ENCODE data around the gene BPTF.
"Not testable (repeated sequence)": the region's sequence is repeated elsewhere in the genome, so short reads cannot be mapped to it uniquely, and the experiment has no call there.

Gene BPTF

GRCh38 chr17:67976306-67976705 is 151.0 kb downstream of the BPTF start:
- not testable (repeated sequence) for H3K79me1 ChIP-seq (ENCODE audit: low read depth, low read length); H4K91ac ChIP-seq (ENCODE audit: low read depth, low read length, poor library complexity); H2BK120ac ChIP-seq (ENCODE audit: low read depth, low read length); H3K18ac ChIP-seq (ENCODE audit: low read length); H3K27me3 ChIP-seq (ENCODE audit: control insufficient read depth in 3 of 3, insufficient read depth in 3 of 3, low read depth in 1 of 3, low read length in 3 of 3); DNase-seq (ENCODE audit: low spot score); H4K8ac ChIP-seq (ENCODE audit: low read depth, low read length); H2BK5ac ChIP-seq (ENCODE audit: low read length); H3K9ac ChIP-seq (ENCODE audit: low read depth, low read length, poor library complexity); H3K23ac ChIP-seq (ENCODE audit: low read depth, low read length, poor library complexity); H2AFZ ChIP-seq (ENCODE audit: low read length); H3K14ac ChIP-seq (ENCODE audit: low read length); H3K9me3 ChIP-seq (replicated peaks in 1 of 2; ENCODE audit: control insufficient read depth in 2 of 2, insufficient read depth in 1 of 2, low read depth in 1 of 2, low read length in 2 of 2); H2BK15ac ChIP-seq (ENCODE audit: low read length); H3K27ac ChIP-seq (replicated peaks; ENCODE audit: low read length); H3K4ac ChIP-seq (ENCODE audit: low read length); H2AK5ac ChIP-seq (ENCODE audit: low read depth, low read length); H3K4me2 ChIP-seq (ENCODE audit: insufficient read depth, low read length, poor library complexity, severe bottlenecking); H3K4me1 ChIP-seq (ENCODE audit: control insufficient read depth in 2 of 2, insufficient read depth in 1 of 2, low read depth in 1 of 2, low read length in 2 of 2); H3K4me3 ChIP-seq (ENCODE audit: low read length in 2 of 2); H2BK12ac ChIP-seq (ENCODE audit: low read length)
- WGBS, 2 donors (ENCODE audit: extremely low coverage in 2 of 2, insufficient read length in 2 of 2, insufficient replicate concordance in 1 of 2) = no CpG with 5 or more reads among the region's 6 CpGs
- peaks cover 2 to 82% of the 10 kb centered on the region in 2 donors for H3K36me3 ChIP-seq (replicated peaks in 1 of 2; ENCODE audit: control insufficient read depth in 2 of 2, insufficient read depth in 2 of 2, low read length in 2 of 2)

- Histone ChIP-seq H2AK5ac (ENCODE audit: low read depth, low read length) (no peak overlapping the region), H2BK5ac (ENCODE audit: low read length) (no peak overlapping the region), H2BK120ac (ENCODE audit: low read depth, low read length) (no peak overlapping the region), H3K4me2 (ENCODE audit: insufficient read depth, low read length, poor library complexity, severe bottlenecking) (no peak overlapping the region), H3K9me3 (replicated peaks in 1 of 2; ENCODE audit: control insufficient read depth in 2 of 2, insufficient read depth in 1 of 2, low read depth in 1 of 2, low read length in 2 of 2) (no peaks in the 10 kb centered on the region), H3K27me3 (ENCODE audit: control insufficient read depth in 3 of 3, insufficient read depth in 3 of 3, low read depth in 1 of 3, low read length in 3 of 3) (no peaks in the 10 kb centered on the region), H3K14ac (ENCODE audit: low read length) (no peak overlapping the region), H3K27ac (replicated peaks; ENCODE audit: low read length) (no peak overlapping the region), H3K9ac (ENCODE audit: low read depth, low read length, poor library complexity) (no peak overlapping the region), H2BK12ac (ENCODE audit: low read length) (no peak overlapping the region), H4K8ac (ENCODE audit: low read depth, low read length) (no peak overlapping the region), H3K36me3 (replicated peaks in 1 of 2; ENCODE audit: control insufficient read depth in 2 of 2, insufficient read depth in 2 of 2, low read length in 2 of 2) (peaks cover 2 to 65% of the 10 kb centered on the region in 2 donors), H4K91ac (ENCODE audit: low read depth, low read length, poor library complexity) (no peak overlapping the region), H3K79me1 (ENCODE audit: low read depth, low read length) (peaks cover 1% of the 10 kb centered on the region), H3K18ac (ENCODE audit: low read length) (no peak overlapping the region), H3K4me3 (ENCODE audit: low read length in 2 of 2) (no peak overlapping the region), H2AFZ (ENCODE audit: low read length) (no peak overlapping the region), H3K4me1 (ENCODE audit: control insufficient read depth in 2 of 2, insufficient read depth in 1 of 2, low read depth in 1 of 2, low read length in 2 of 2) (no peaks in the 10 kb centered on the region), H3K4ac (ENCODE audit: low read length) (no peak overlapping the region), H3K23ac (ENCODE audit: low read depth, low read length, poor library complexity) (no peak overlapping the region), H2BK15ac (ENCODE audit: low read length) (no peak overlapping the region)
- DNase-seq (ENCODE audit: low spot score) = no peak
- no CpG with 5 or more reads among the region's 2 CpGs for WGBS, 2 donors (ENCODE audit: extremely low coverage in 2 of 2, insufficient read length in 2 of 2, insufficient replicate concordance in 1 of 2)
Observed at GRCh38 chr17:67980456-67980855, 155.2 kb downstream of the BPTF start.

- not testable (repeated sequence) for H2BK12ac ChIP-seq (ENCODE audit: low read length); H2BK5ac ChIP-seq (ENCODE audit: low read length); H3K9ac ChIP-seq (ENCODE audit: low read depth, low read length, poor library complexity); H3K27me3 ChIP-seq (ENCODE audit: control insufficient read depth in 3 of 3, insufficient read depth in 3 of 3, low read depth in 1 of 3, low read length in 3 of 3); H3K23ac ChIP-seq (ENCODE audit: low read depth, low read length, poor library complexity); H3K79me1 ChIP-seq (ENCODE audit: low read depth, low read length); H3K14ac ChIP-seq (ENCODE audit: low read length); H3K27ac ChIP-seq (replicated peaks; ENCODE audit: low read length); H3K4me3 ChIP-seq (ENCODE audit: low read length in 2 of 2); H4K91ac ChIP-seq (ENCODE audit: low read depth, low read length, poor library complexity); H2BK120ac ChIP-seq (ENCODE audit: low read depth, low read length); H2AK5ac ChIP-seq (ENCODE audit: low read depth, low read length); H3K4me2 ChIP-seq (ENCODE audit: insufficient read depth, low read length, poor library complexity, severe bottlenecking); H3K18ac ChIP-seq (ENCODE audit: low read length); H4K8ac ChIP-seq (ENCODE audit: low read depth, low read length); H3K9me3 ChIP-seq (replicated peaks in 1 of 2; ENCODE audit: control insufficient read depth in 2 of 2, insufficient read depth in 1 of 2, low read depth in 1 of 2, low read length in 2 of 2); H3K4me1 ChIP-seq (ENCODE audit: control insufficient read depth in 2 of 2, insufficient read depth in 1 of 2, low read depth in 1 of 2, low read length in 2 of 2); DNase-seq (ENCODE audit: low spot score); H2BK15ac ChIP-seq (ENCODE audit: low read length); H3K4ac ChIP-seq (ENCODE audit: low read length); H2AFZ ChIP-seq (ENCODE audit: low read length)
- peaks cover 2 to 60% of the 10 kb centered on the region in 2 donors for H3K36me3 ChIP-seq (replicated peaks in 1 of 2; ENCODE audit: control insufficient read depth in 2 of 2, insufficient read depth in 2 of 2, low read length in 2 of 2)
- WGBS, 2 donors (ENCODE audit: extremely low coverage in 2 of 2, insufficient read length in 2 of 2, insufficient replicate concordance in 1 of 2) = no CpG with 5 or more reads among the region's 3 CpGs
Observed at GRCh38 chr17:67980883-67981282, 155.6 kb downstream of the BPTF start.

GRCh38 chr17:67982034-67982640 is 156.8 kb downstream of the BPTF start:
- Histone ChIP-seq H3K14ac (ENCODE audit: low read length) (no peak overlapping the region), H2BK120ac (ENCODE audit: low read depth, low read length) (no peak overlapping the region), H3K9me3 (replicated peaks in 1 of 2; ENCODE audit: control insufficient read depth in 2 of 2, insufficient read depth in 1 of 2, low read depth in 1 of 2, low read length in 2 of 2) (no peaks in the 10 kb centered on the region), H4K91ac (ENCODE audit: low read depth, low read length, poor library complexity) (no peak overlapping the region), H3K4ac (ENCODE audit: low read length) (no peak overlapping the region), H3K9ac (ENCODE audit: low read depth, low read length, poor library complexity) (no peak overlapping the region), H2BK15ac (ENCODE audit: low read length) (no peak overlapping the region), H3K79me1 (ENCODE audit: low read depth, low read length) (peaks cover 1% of the 10 kb centered on the region), H3K4me2 (ENCODE audit: insufficient read depth, low read length, poor library complexity, severe bottlenecking) (no peak overlapping the region), H3K4me1 (ENCODE audit: control insufficient read depth in 2 of 2, insufficient read depth in 1 of 2, low read depth in 1 of 2, low read length in 2 of 2) (no peaks in the 10 kb centered on the region), H3K27me3 (ENCODE audit: control insufficient read depth in 3 of 3, insufficient read depth in 3 of 3, low read depth in 1 of 3, low read length in 3 of 3) (no peaks in the 10 kb centered on the region), H3K4me3 (ENCODE audit: low read length in 2 of 2) (no peak overlapping the region), H2AFZ (ENCODE audit: low read length) (no peak overlapping the region), H3K18ac (ENCODE audit: low read length) (no peak overlapping the region), H2AK5ac (ENCODE audit: low read depth, low read length) (no peak overlapping the region), H3K36me3 (replicated peaks in 1 of 2; ENCODE audit: control insufficient read depth in 2 of 2, insufficient read depth in 2 of 2, low read length in 2 of 2) (peaks cover 2 to 48% of the 10 kb centered on the region in 2 donors), H4K8ac (ENCODE audit: low read depth, low read length) (no peak overlapping the region), H2BK5ac (ENCODE audit: low read length) (no peak overlapping the region), H3K27ac (replicated peaks; ENCODE audit: low read length) (no peak overlapping the region), H3K23ac (ENCODE audit: low read depth, low read length, poor library complexity) (no peak overlapping the region), H2BK12ac (ENCODE audit: low read length) (no peak overlapping the region)
- WGBS, 2 donors (ENCODE audit: extremely low coverage in 2 of 2, insufficient read length in 2 of 2, insufficient replicate concordance in 1 of 2) = no CpG with 5 or more reads among the region's 9 CpGs
- no peak for DNase-seq (ENCODE audit: low spot score)

Measured in neuronal stem cell (in vitro differentiated cells).